ENCODE results near the gene TLR5.

GRCh38 chr1:223175032-223175431, 32.0 kb upstream of the TLR5 start:
- TF ChIP-seq CTCF (IDR thresholded peaks at IDR 0.05) (no peak), POLR2A (IDR thresholded peaks at IDR 0.05) (no peak)

All from uterus (tissue), 2 donors.